HepG2 (cell line): Measurements from ENCODE around the gene AXIN1. TPM values are rescaled to one million over a fixed set of nuclear protein-coding genes. Genes with fewer than 3 reads are reported as not detected.
A peak's percentile ranks its signal among the peaks of the same experiment; 100 is the strongest.

Experiments used
- ADNP ChIP-seq: sonication (generic); formaldehyde crosslinking; IDR thresholded peaks from 2 replicates; pipeline ENCODE4 v1.4.0; 2020; ENCODE audit warnings: missing genetic modification reagents
- ASH2L ChIP-seq: fragments of 300-600, 200-600 bp; sonication (generic); IDR thresholded peaks from 2 replicates; pipeline ENCODE4 v1.7.0; 2017; ENCODE audit warnings: low read depth, mild to moderate bottlenecking, moderate library complexity, mixed read lengths, low read length; ENCODE audit not compliant: insufficient read length
- ATAD3A ChIP-seq: sonication (generic); formaldehyde crosslinking; IDR thresholded peaks from 2 replicates; pipeline ENCODE4 v1.4.0; 2020; ENCODE audit warnings: missing genetic modification reagents
- CSRNP1 ChIP-seq: sonication (generic); formaldehyde crosslinking; IDR thresholded peaks from 2 replicates; pipeline ENCODE4 v1.8.1; 2023; ENCODE audit warnings: mild to moderate bottlenecking, missing genetic modification reagents
- HHEX ChIP-seq: IDR thresholded peaks from 2 replicates; pipeline ENCODE4 v1.6.1; 2016; ENCODE audit warnings: control low read depth
- HNF4G ChIP-seq, 2 experiments: sonication (generic) in 1 of 2; formaldehyde crosslinking in 1 of 2; IDR thresholded peaks; 2 replicates each; pipeline versions ENCODE4 v1.4.0 to v1.6.1; 2011 to 2020; ENCODE audit warnings: borderline replicate concordance in 2 of 2, low read depth in 2 of 2, mild to moderate bottlenecking in 2 of 2, low read length in 1 of 2, missing genetic modification reagents in 1 of 2, moderate library complexity in 1 of 2
- HNRNPLL ChIP-seq: fragments of 200-400 bp; formaldehyde crosslinking; IDR thresholded peaks from 2 replicates; pipeline ENCODE4 v1.6.1; 2017; ENCODE audit warnings: mild to moderate bottlenecking, low read depth, low read length; ENCODE audit not compliant: poor library complexity, severe bottlenecking
- KDM1A ChIP-seq: IDR thresholded peaks from 2 replicates; pipeline ENCODE4 v1.6.1; 2016; ENCODE audit warnings: missing compliant biosample characterization
- KLF9 ChIP-seq: IDR thresholded peaks from 2 replicates; pipeline ENCODE4 v1.6.1; 2016; ENCODE audit warnings: low read depth
- MTF1 ChIP-seq: sonication (generic); formaldehyde crosslinking; IDR thresholded peaks from 2 replicates; pipeline ENCODE4 v1.5.0; 2020; ENCODE audit warnings: missing genetic modification reagents
- MXI1 ChIP-seq: IDR thresholded peaks from 3 replicates; pipeline ENCODE4 v1.6.1; 2012; ENCODE audit warnings: low read depth, low read length, inconsistent platforms, borderline replicate concordance
- NRL ChIP-seq: sonication (generic); formaldehyde crosslinking; IDR thresholded peaks from 2 replicates; pipeline ENCODE4 v1.5.0; 2020; ENCODE audit warnings: missing genetic modification reagents, mild to moderate bottlenecking, moderate library complexity, borderline replicate concordance
- PAF1 ChIP-seq: IDR thresholded peaks from 2 replicates; pipeline ENCODE4 v1.6.1; 2016; ENCODE audit warnings: missing genetic modification reagents, missing compliant biosample characterization
- RFXANK ChIP-seq: IDR thresholded peaks from 2 replicates; pipeline ENCODE4 v1.6.1; 2016
- THAP9 ChIP-seq: sonication (generic); formaldehyde crosslinking; IDR thresholded peaks from 2 replicates; pipeline ENCODE4; 2020; ENCODE audit warnings: missing genetic modification reagents, mild to moderate bottlenecking, borderline replicate concordance
- ZNF160 ChIP-seq: sonication (generic); formaldehyde crosslinking; IDR thresholded peaks from 2 replicates; pipeline ENCODE4 v1.8.0; 2022; ENCODE audit warnings: mild to moderate bottlenecking, inconsistent platforms, missing genetic modification reagents
- ZNF251 ChIP-seq: sonication (generic); formaldehyde crosslinking; IDR thresholded peaks from 2 replicates; pipeline ENCODE4 v1.9.0; 2021; ENCODE audit warnings: mild to moderate bottlenecking, missing genetic modification reagents
- ZNF264 ChIP-seq: sonication (generic); formaldehyde crosslinking; IDR thresholded peaks from 2 replicates; pipeline ENCODE4 v1.4.0; 2020; ENCODE audit warnings: missing genetic modification reagents
- ZNF768 ChIP-seq: sonication (generic); formaldehyde crosslinking; IDR thresholded peaks from 2 replicates; pipeline ENCODE4 v1.4.0; 2020; ENCODE audit warnings: missing genetic modification reagents
- ZSCAN31 ChIP-seq: sonication (generic); formaldehyde crosslinking; IDR thresholded peaks from 2 replicates; pipeline ENCODE4 v1.5.0; 2020; ENCODE audit warnings: low read depth, mild to moderate bottlenecking, missing genetic modification reagents
- polyA plus RNA-seq, 8 experiments: library from polyadenylated mRNA; depleted of rRNA in 3 of 8; stranded (reverse) in 7 of 8; unstranded in 1 of 8; fragments of >200 nt; fragmentation: Illumina TruSeq in 4 of 8; extraction: Trizol in 4 of 8; gene quantifications; 2 replicates each; pipeline versions ENCODE4 v1.2.1 to v1.2.3, GENCODE V29; 2011 to 2016; ENCODE audit warnings: low read depth in 4 of 8, missing spikeins in 1 of 8, mixed read lengths in 1 of 8; ENCODE audit not compliant: insufficient read depth in 1 of 8
- total RNA-seq, 5 experiments: library from RNA; depleted of rRNA; stranded (reverse); fragments of >200 nt; fragmentation: Illumina TruSeq; extraction: Trizol; gene quantifications; 2 replicates each; pipeline ENCODE4 v1.2.3, GENCODE V29; 2016; ENCODE audit warnings: low read depth in 1 of 5
- TF ChIP-seq, protein P1 (sequence below): IDR thresholded peaks from 2 replicates; pipeline ENCODE4 v1.6.1; 2016; ENCODE audit warnings: mild to moderate bottlenecking, missing biosample characterization, missing genetic modification reagents
- TF ChIP-seq, protein P2 (sequence below): sonication (generic); formaldehyde crosslinking; IDR thresholded peaks from 2 replicates; pipeline ENCODE4 v1.4.0; 2020; ENCODE audit warnings: missing genetic modification reagents
- TF ChIP-seq, protein P3 (sequence below): sonication (generic); formaldehyde crosslinking; IDR thresholded peaks from 2 replicates; pipeline ENCODE4 v1.5.0; 2020; ENCODE audit warnings: missing genetic modification reagents

AXIN1 gene
- total and polyA plus RNA-seq, 2 of the 13 experiments (the other 11 are each of a cell fraction or from before 2014, with no cell fraction given) = 24.0 to 26.0 TPM

GRCh38 chr16:401468-402348 lies 49.2 kb upstream of the AXIN1 start, which contains the start of gene DECR2 (continued):
- TF ChIP-seq THAP9 (peak; percentile 11; the same call in 1 of the 2 replicates), KLF9 (CRISPR knock-in tag) (0 out of 2 replicates have a peak, but pooled peaks have one; percentile 6), ADNP (CRISPR knock-in tag) (peak; percentile 39; the same call in 1 of the 2 replicates), RFXANK (CRISPR knock-in tag) (no peak), NRL (0 out of 2 replicates have a peak, but pooled peaks have one; percentile 53), MTF1 (CRISPR knock-in tag) (no peak; the same call in 1 of the 2 replicates), ZNF264 (CRISPR knock-in tag) (0 out of 2 replicates have a peak, but pooled peaks have one; percentile 47), HNF4G (IDR thresholded peaks at IDR 0.05; ENCODE audit: borderline replicate concordance, low read depth, low read length) (peak; percentile 8; the same call in 1 of the 2 replicates), HNF4G (CRISPR knock-in tag; IDR thresholded peaks at IDR 0.05; ENCODE audit: borderline replicate concordance, low read depth) (no peak), KDM1A (CRISPR knock-in tag) (0 out of 2 replicates have a peak, but pooled peaks have one; percentile 17), CSRNP1 (CRISPR knock-in tag) (peak; percentile 29; the same call in 1 of the 2 replicates), ZNF160 (no peak), PAF1 (CRISPR knock-in tag) (no peak), ZNF768 (CRISPR knock-in tag) (peak; percentile 73), ZNF251 (no peak), HNRNPLL (peak; percentile 51), ASH2L (peak; percentile 40), ATAD3A (CRISPR knock-in tag) (no peak), MXI1 (peak; percentile 63; the same call in 1 of the 3 replicates), HHEX (CRISPR knock-in tag) (no peak), ZSCAN31 (CRISPR knock-in tag) (peak; percentile 73; the same call in 1 of the 2 replicates)
- TF ChIP-seq, protein P1, sequence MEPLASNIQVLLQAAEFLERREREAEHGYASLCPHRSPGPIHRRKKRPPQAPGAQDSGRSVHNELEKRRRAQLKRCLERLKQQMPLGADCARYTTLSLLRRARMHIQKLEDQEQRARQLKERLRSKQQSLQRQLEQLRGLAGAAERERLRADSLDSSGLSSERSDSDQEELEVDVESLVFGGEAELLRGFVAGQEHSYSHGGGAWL = no peak; the same call in 1 of the 2 replicates
- TF ChIP-seq, protein P2, sequence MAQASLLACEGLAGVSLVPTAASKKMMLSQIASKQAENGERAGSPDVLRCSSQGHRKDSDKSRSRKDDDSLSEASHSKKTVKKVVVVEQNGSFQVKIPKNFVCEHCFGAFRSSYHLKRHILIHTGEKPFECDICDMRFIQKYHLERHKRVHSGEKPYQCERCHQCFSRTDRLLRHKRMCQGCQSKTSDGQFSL (CRISPR knock-in tag) = peak; percentile 18; the same call in 1 of the 2 replicates
- TF ChIP-seq, protein P3, sequence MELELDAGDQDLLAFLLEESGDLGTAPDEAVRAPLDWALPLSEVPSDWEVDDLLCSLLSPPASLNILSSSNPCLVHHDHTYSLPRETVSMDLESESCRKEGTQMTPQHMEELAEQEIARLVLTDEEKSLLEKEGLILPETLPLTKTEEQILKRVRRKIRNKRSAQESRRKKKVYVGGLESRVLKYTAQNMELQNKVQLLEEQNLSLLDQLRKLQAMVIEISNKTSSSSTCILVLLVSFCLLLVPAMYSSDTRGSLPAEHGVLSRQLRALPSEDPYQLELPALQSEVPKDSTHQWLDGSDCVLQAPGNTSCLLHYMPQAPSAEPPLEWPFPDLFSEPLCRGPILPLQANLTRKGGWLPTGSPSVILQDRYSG = 0 out of 2 replicates have a peak, but pooled peaks have one; percentile 73
